IMR-90 (cell line): ENCODE measurements around the gene KCNH2. TPM values are rescaled to one million over a fixed set of nuclear protein-coding genes. Genes with fewer than 3 reads are reported as not detected.

Experiments
- ATAC-seq: fragments of 200-7000 bp; cut with Tn5 transposase; 2 replicates; pipeline ENCODE4 v1.9.1; 2020; ENCODE audit warnings: low read depth, mild to moderate bottlenecking, moderate library complexity
- BruUV-seq: library from RNA; stranded (reverse); fragments of 400-500 nt; replicated peaks from 2 replicates; lab custom pipeline; 2021; lab: Mats Ljungman, UMichigan
- CTCF ChIA-PET: fragments of 300-600 bp; formaldehyde crosslinking; extraction: SDS; loops from one replicate; lab custom pipeline; 2021; ENCODE audit warnings: antibody characterized with exemption; lab: Yijun Ruan, JAX
- POLR2A ChIA-PET: fragments of 300-600 bp; sonication (Branson Sonifier 250); formaldehyde crosslinking; loops from one replicate; lab custom pipeline; 2022; ENCODE audit warnings: antibody characterized with exemption; ENCODE audit not compliant: unreplicated experiment; lab: Charles Lee
- DNase-seq: peaks from one replicate; pipeline ENCODE4 v3.0.0; 2013
- H2AFZ ChIP-seq: replicated peaks from 2 replicates; pipeline ENCODE3; 2013; ENCODE audit warnings: low read length, mild to moderate bottlenecking; ENCODE audit not compliant: poor library complexity
- H2AK5ac ChIP-seq: 2 replicates; pipeline ENCODE4 v1.6.1; 2013; ENCODE audit warnings: low read depth, low read length, inconsistent platforms
- H2AK9ac ChIP-seq: replicated peaks from 2 replicates; pipeline ENCODE3; 2013; ENCODE audit warnings: mild to moderate bottlenecking, low read depth, low read length, moderate library complexity; ENCODE audit not compliant: poor library complexity
- H2BK120ac ChIP-seq: 2 replicates; pipeline ENCODE4 v1.6.1; 2013; ENCODE audit warnings: low read depth, low read length, inconsistent platforms
- H2BK15ac ChIP-seq: 3 replicates; pipeline ENCODE4 v1.6.1; 2013; ENCODE audit warnings: low read depth, low read length, inconsistent platforms
- H2BK20ac ChIP-seq: 2 replicates; pipeline ENCODE4 v1.6.1; 2013; ENCODE audit warnings: low read depth, mild to moderate bottlenecking, inconsistent platforms, low read length, moderate library complexity
- H2BK5ac ChIP-seq: 2 replicates; pipeline ENCODE4 v1.6.1; 2013; ENCODE audit warnings: mild to moderate bottlenecking, low read depth, low read length, inconsistent platforms; ENCODE audit not compliant: poor library complexity, severe bottlenecking
- H3K14ac ChIP-seq: replicated peaks from 2 replicates; pipeline ENCODE4 v1.6.1; 2013; ENCODE audit warnings: low read depth, low read length, inconsistent platforms
- H3K18ac ChIP-seq: 2 replicates; pipeline ENCODE4 v1.6.1; 2013; ENCODE audit warnings: low read depth, low read length, control low read depth
- H3K23ac ChIP-seq: 2 replicates; pipeline ENCODE4 v1.6.1; 2013; ENCODE audit warnings: low read depth, low read length, inconsistent platforms
- H3K27ac ChIP-seq: 2 replicates; pipeline ENCODE4 v1.5.1; 2013; ENCODE audit warnings: mild to moderate bottlenecking, control low read depth, low read length; ENCODE audit not compliant: insufficient read depth
- H3K27me3 ChIP-seq: 2 replicates; pipeline ENCODE4 v1.6.1; 2013; ENCODE audit warnings: low read length; ENCODE audit not compliant: control insufficient read depth, insufficient read depth
- H3K36me3 ChIP-seq: 2 replicates; pipeline ENCODE4 v1.6.1; 2013; ENCODE audit warnings: low read length, mixed read lengths; ENCODE audit not compliant: control insufficient read depth, insufficient read depth
- H3K4ac ChIP-seq: 2 replicates; pipeline ENCODE4 v1.6.1; 2013; ENCODE audit warnings: low read depth, low read length, inconsistent platforms
- H3K4me1 ChIP-seq: 2 replicates; pipeline ENCODE4 v1.6.1; 2013; ENCODE audit warnings: low read length, mixed read lengths; ENCODE audit not compliant: control insufficient read depth, insufficient read depth
- H3K4me2 ChIP-seq: 2 replicates; pipeline ENCODE4 v1.6.1; 2013; ENCODE audit warnings: low read depth, mild to moderate bottlenecking, control low read depth, low read length, moderate library complexity
- H3K4me3 ChIP-seq: 2 replicates; pipeline ENCODE4 v1.5.1; 2013; ENCODE audit warnings: low read depth, mild to moderate bottlenecking, control low read depth, low read length, moderate library complexity; ENCODE audit not compliant: insufficient read depth
- H3K56ac ChIP-seq: 2 replicates; pipeline ENCODE4 v1.6.1; 2013; ENCODE audit warnings: low read length, inconsistent platforms; ENCODE audit not compliant: insufficient read depth; ENCODE audit errors: extremely low read depth
- H3K79me1 ChIP-seq, 2 experiments: 2 replicates each; pipeline ENCODE4 v1.6.1; 2013; ENCODE audit warnings: low read length in 2 of 2, inconsistent platforms in 1 of 2, low read depth in 1 of 2
- H3K9ac ChIP-seq: 2 replicates; pipeline ENCODE4 v1.6.1; 2013; ENCODE audit warnings: low read depth, low read length, control low read depth
- H3K9me1 ChIP-seq: 2 replicates; pipeline ENCODE4 v1.6.1; 2013; ENCODE audit warnings: low read length, inconsistent platforms; ENCODE audit not compliant: insufficient read depth
- H3K9me3 ChIP-seq: 2 replicates; pipeline ENCODE4 v1.6.1; 2013; ENCODE audit warnings: low read length; ENCODE audit not compliant: control insufficient read depth, insufficient read depth
- H4K20me1 ChIP-seq: 2 replicates; pipeline ENCODE4 v1.6.1; 2013; ENCODE audit warnings: low read length, inconsistent platforms; ENCODE audit not compliant: insufficient read depth
- H4K5ac ChIP-seq: 2 replicates; pipeline ENCODE4 v1.6.1; 2013; ENCODE audit warnings: mild to moderate bottlenecking, low read depth, low read length, control low read depth
- H4K8ac ChIP-seq, 2 experiments: 2 replicates each; pipeline ENCODE4 v1.6.1; 2013; ENCODE audit warnings: low read depth in 2 of 2, low read length in 2 of 2, control low read depth in 1 of 2, inconsistent platforms in 1 of 2
- H4K91ac ChIP-seq: 2 replicates; pipeline ENCODE4 v1.6.1; 2013; ENCODE audit warnings: low read depth, low read length, inconsistent platforms; ENCODE audit not compliant: insufficient read depth
- BHLHE40 ChIP-seq: fragments of 150-350 bp; IDR thresholded peaks from 2 replicates; pipeline ENCODE4 v1.6.1; 2016; ENCODE audit warnings: mild to moderate bottlenecking, low read depth, low read length
- CEBPB ChIP-seq: IDR thresholded peaks from 2 replicates; pipeline ENCODE4 v1.6.1; 2012; ENCODE audit warnings: low read depth, low read length, improper control_type of control experiment
- ELK1 ChIP-seq: fragments of 150-350 bp; IDR thresholded peaks from 2 replicates; pipeline ENCODE4 v1.6.1; 2016; ENCODE audit warnings: low read depth, mild to moderate bottlenecking, low read length, moderate library complexity, borderline replicate concordance
- FOS ChIP-seq: fragments of 150-350 bp; IDR thresholded peaks from 2 replicates; pipeline ENCODE4 v1.6.1; 2016; ENCODE audit warnings: low read depth, low read length
- WGBS, 2 experiments: methylation state at CpG; one replicate each; pipeline versions ENCODE4 v1.1.5 to v1.1.7; 2013; ENCODE audit warnings: missing lambda C conversion rate in 2 of 2; ENCODE audit not compliant: insufficient read length in 1 of 2; ENCODE audit errors: extremely low coverage in 2 of 2; 5-methylcytosine and 5-hydroxymethylcytosine counted together
- dilution Hi-C: fragments of 300-500 bp; cut with HindIII; formaldehyde crosslinking; loops from one replicate; pipeline ENCODE4 v1.14.3; 2018; ENCODE audit warnings: low sequenced_read_pairs; ENCODE audit not compliant: unreplicated experiment
- in situ Hi-C: fragments of 300-500 bp; cut with MboI; formaldehyde crosslinking; loops from 3 replicates; pipeline ENCODE4 v1.14.3; 2019; ENCODE audit warnings: low sequenced_read_pairs, inconsistent platforms, mixed read lengths
- intact Hi-C: fragments of 100-400 bp; cut with micrococcal nuclease; formaldehyde crosslinking; loops from 2 replicates; pipeline ENCODE4 v1.10.0; 2022
- polyA plus RNA-seq, 3 experiments: library from polyadenylated mRNA; depleted of rRNA; stranded (reverse); fragments of >200 nt; gene quantifications; 2 replicates each; pipeline ENCODE4 v1.2.3, GENCODE V29; 2012; ENCODE audit warnings: low replicate concordance in 1 of 3
- total RNA-seq: library from RNA; depleted of rRNA; stranded (reverse); fragments of >200 nt; gene quantifications from 2 replicates; pipeline ENCODE4 v1.2.3, GENCODE V29; 2012

Gene KCNH2
- total and polyA plus RNA-seq, 2 of the 4 experiments (the other 2 are of a cell fraction) = 0.90 to 2.1 TPM

DNA sequence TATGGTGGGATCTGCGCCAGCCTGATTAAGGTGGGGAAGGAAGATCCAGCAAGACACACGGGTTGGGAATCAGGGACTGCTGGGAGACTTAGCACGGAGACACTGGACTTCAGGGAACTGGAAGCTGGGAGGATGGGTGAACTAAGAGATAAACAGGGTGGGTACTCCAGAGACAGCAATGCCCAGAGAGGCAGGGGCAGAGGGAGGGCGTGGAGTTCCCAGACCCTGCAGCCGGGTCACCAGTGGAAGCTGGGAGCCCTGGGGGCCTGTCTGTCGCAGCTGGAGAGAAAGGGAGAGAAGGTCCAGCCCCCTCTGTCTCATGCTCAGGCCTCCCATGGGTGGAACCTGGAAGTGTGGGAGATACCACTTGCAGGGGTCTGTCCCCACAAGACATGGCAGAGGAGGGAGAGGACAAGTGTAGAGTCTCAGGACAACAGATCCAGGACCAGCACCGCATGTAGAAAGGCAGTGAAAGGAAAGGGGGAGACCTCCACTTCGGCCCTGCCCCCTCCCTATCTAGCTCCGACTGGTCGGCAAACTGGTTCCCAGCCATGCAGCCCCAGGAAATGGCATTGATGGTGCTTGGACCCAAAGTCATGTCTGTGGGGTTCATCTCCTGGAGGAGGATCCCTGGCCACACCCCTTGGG lies 81.4 kb downstream of the KCNH2 start:
- no peak overlapping the region for H2AK5ac ChIP-seq
- no peak overlapping the region for H3K18ac ChIP-seq
- H3K56ac ChIP-seq = no peak overlapping the region
- H2AK9ac ChIP-seq = no peak overlapping the region
- DNase-seq (no peak), ATAC-seq (no peak)
- TF ChIP-seq BHLHE40 (no peak), ELK1 (no peak), FOS (no peak), CEBPB (no peak)
- no peak overlapping the region for H2BK20ac ChIP-seq
- H3K23ac ChIP-seq = no peak overlapping the region
- H4K91ac ChIP-seq = no peak overlapping the region
- no peak overlapping the region for H2BK120ac ChIP-seq
- WGBS, 2 experiments = 67% methylated on average over 1 of the region's 10 CpGs; no CpG with 5 or more reads in 1 of the 2 experiments
- no peak overlapping the region for H4K5ac ChIP-seq
- H3K9me3 ChIP-seq = no peaks in the 10 kb centered on the region; the same call in none of the 2 replicates
- no peak overlapping the region for H3K4me2 ChIP-seq
- in situ Hi-C loops (no loop called here), dilution Hi-C loops (no loop called here), intact Hi-C loops (loop anchor here (5.0 kb wide), 1 partner anchor 216 kb away; no protein-coding TSS in a partner anchor)
- H2BK5ac ChIP-seq = no peak overlapping the region
- BruUV-seq = no TSS peak
- POLR2A ChIA-PET = no interaction called here
- CTCF ChIA-PET = no interaction called here
- H3K9me1 ChIP-seq = no peaks in the 10 kb centered on the region
- H4K8ac ChIP-seq = no peak overlapping the region
- H3K79me1 ChIP-seq = no peaks in the 10 kb centered on the region
- no peak overlapping the region for H3K27ac ChIP-seq
- H3K27me3 ChIP-seq = peaks cover 15% of the 10 kb centered on the region; the same call in 1 of the 2 replicates
- H3K36me3 ChIP-seq = no peaks in the 10 kb centered on the region
- H2AFZ ChIP-seq = no peak overlapping the region
- no peak overlapping the region for H3K9ac ChIP-seq
- H2BK15ac ChIP-seq = no peak overlapping the region
- H4K20me1 ChIP-seq = no peaks in the 10 kb centered on the region
- H3K4ac ChIP-seq = no peak overlapping the region
- no peak overlapping the region for H3K14ac ChIP-seq
- peaks cover 3% of the 10 kb centered on the region; the same call in 1 of the 2 replicates for H3K4me1 ChIP-seq
- H3K4me3 ChIP-seq = no peak overlapping the region
